Dendritic cell treated with granulocyte-macrophage colony-stimulating factor and Interleukin-4, amounts not matched to agents 40 ng/mL and 50 ng/mL, for 4 days (primary cell): ENCODE data around the gene UGT1A6.

Experiments
- H3K27ac Mint-ChIP-seq: one replicate; pipeline ENCODE4 v1.8.0; 2022; ENCODE audit warnings: mild to moderate bottlenecking, mixed read lengths
- H3K27me3 Mint-ChIP-seq: one replicate; pipeline ENCODE4 v1.8.0; 2022; ENCODE audit warnings: mild to moderate bottlenecking, mixed read lengths
- H3K36me3 Mint-ChIP-seq: one replicate; pipeline ENCODE4 v1.8.0; 2022; ENCODE audit warnings: low read depth, mixed read lengths
- H3K4me1 Mint-ChIP-seq: one replicate; pipeline ENCODE4 v1.8.0; 2022; ENCODE audit warnings: low read depth, mixed read lengths
- H3K4me3 Mint-ChIP-seq: one replicate; pipeline ENCODE4 v1.8.0; 2022; ENCODE audit warnings: mild to moderate bottlenecking, moderate library complexity, mixed read lengths
- H3K9me3 Mint-ChIP-seq: one replicate; pipeline ENCODE4 v1.8.0; 2022; ENCODE audit warnings: mixed read lengths
- intact Hi-C: fragments of 100-400 bp; cut with micrococcal nuclease; formaldehyde crosslinking; loops from one replicate; pipeline ENCODE4 v1.15.0; 2022

UGT1A6 gene

GRCh38 chr2:233673896-233674295 lies 18.8 kb upstream of the UGT1A6 start:
- intact Hi-C loops = no loop called here
- Mint-ChIP-seq H3K27me3 (no peaks in the 10 kb centered on the region), H3K9me3 (no peaks in the 10 kb centered on the region), H3K36me3 (no peaks in the 10 kb centered on the region), H3K4me3 (no peak overlapping the region), H3K4me1 (no peaks in the 10 kb centered on the region), H3K27ac (no peak overlapping the region)

- H3K36me3 Mint-ChIP-seq = no peaks in the 10 kb centered on the region
- no peaks in the 10 kb centered on the region for H3K4me1 Mint-ChIP-seq
- intact Hi-C loops = no loop called here
- H3K4me3 Mint-ChIP-seq = no peak overlapping the region
- H3K27ac Mint-ChIP-seq = no peak overlapping the region
- H3K27me3 Mint-ChIP-seq = no peaks in the 10 kb centered on the region
- no peaks in the 10 kb centered on the region for H3K9me3 Mint-ChIP-seq
Measured at GRCh38 chr2:233674314-233674713, 18.4 kb upstream of the UGT1A6 start.

- intact Hi-C loops = no loop called here
- Mint-ChIP-seq H3K36me3 (no peaks in the 10 kb centered on the region), H3K4me1 (no peaks in the 10 kb centered on the region), H3K9me3 (no peaks in the 10 kb centered on the region), H3K27ac (no peak overlapping the region), H3K27me3 (no peaks in the 10 kb centered on the region), H3K4me3 (no peak overlapping the region)
Measured at GRCh38 chr2:233674995-233675394, 17.7 kb upstream of the UGT1A6 start.

- H3K4me1 Mint-ChIP-seq = no peaks in the 10 kb centered on the region
- no peaks in the 10 kb centered on the region for H3K9me3 Mint-ChIP-seq
- intact Hi-C loops = no loop called here
- no peaks in the 10 kb centered on the region for H3K36me3 Mint-ChIP-seq
- H3K27ac Mint-ChIP-seq = no peak overlapping the region
- H3K27me3 Mint-ChIP-seq = no peaks in the 10 kb centered on the region
- no peak overlapping the region for H3K4me3 Mint-ChIP-seq
Measured at GRCh38 chr2:233676046-233676445, 16.6 kb upstream of the UGT1A6 start.

GRCh38 chr2:233679196-233679595 lies 13.5 kb upstream of the UGT1A6 start:
- no peak overlapping the region for H3K27ac Mint-ChIP-seq
- intact Hi-C loops = no loop called here
- no peaks in the 10 kb centered on the region for H3K9me3 Mint-ChIP-seq
- H3K27me3 Mint-ChIP-seq = no peaks in the 10 kb centered on the region
- H3K4me3 Mint-ChIP-seq = no peak overlapping the region
- no peaks in the 10 kb centered on the region for H3K36me3 Mint-ChIP-seq
- H3K4me1 Mint-ChIP-seq = no peaks in the 10 kb centered on the region

- intact Hi-C loops = no loop called here
- Mint-ChIP-seq H3K27ac (no peak overlapping the region), H3K4me3 (no peak overlapping the region), H3K9me3 (no peaks in the 10 kb centered on the region), H3K4me1 (no peaks in the 10 kb centered on the region), H3K27me3 (no peaks in the 10 kb centered on the region), H3K36me3 (no peaks in the 10 kb centered on the region)
Measured at GRCh38 chr2:233680361-233681045, 12.2 kb upstream of the UGT1A6 start.

GRCh38 chr2:233681521-233682099 lies 11.1 kb upstream of the UGT1A6 start, which contains the start of gene UGT1A7:
TSS of gene UGT1A7 (plus strand) at chr2:233681901. CDS start at chr2:233681938, 37 bp downstream.
- no peaks in the 10 kb centered on the region for H3K36me3 Mint-ChIP-seq
- no peak within 1 kb of the TSS for H3K27ac Mint-ChIP-seq
- no peaks in the 10 kb centered on the region for H3K4me1 Mint-ChIP-seq
- no peak within 1 kb of the TSS for H3K4me3 Mint-ChIP-seq
- no peaks in the 10 kb centered on the region for H3K9me3 Mint-ChIP-seq
- intact Hi-C loops = no loop called here
- no peaks in the 10 kb centered on the region for H3K27me3 Mint-ChIP-seq

GRCh38 chr2:233684640-233685039 lies 8.1 kb upstream of the UGT1A6 start:
- intact Hi-C loops = no loop called here
- Mint-ChIP-seq H3K4me1 (no peaks in the 10 kb centered on the region), H3K27ac (no peak overlapping the region), H3K9me3 (no peaks in the 10 kb centered on the region), H3K27me3 (no peaks in the 10 kb centered on the region), H3K36me3 (no peaks in the 10 kb centered on the region), H3K4me3 (no peak overlapping the region)

GRCh38 chr2:233686928-233687327 lies 5.8 kb upstream of the UGT1A6 start:
- Mint-ChIP-seq H3K4me3 (no peak overlapping the region), H3K4me1 (no peaks in the 10 kb centered on the region), H3K9me3 (no peaks in the 10 kb centered on the region), H3K36me3 (no peaks in the 10 kb centered on the region), H3K27me3 (no peaks in the 10 kb centered on the region), H3K27ac (no peak overlapping the region)
- intact Hi-C loops = no loop called here

GRCh38 chr2:233688341-233688740 lies 4.3 kb upstream of the UGT1A6 start:
- H3K27ac Mint-ChIP-seq = no peak overlapping the region
- no peak overlapping the region for H3K4me3 Mint-ChIP-seq
- no peaks in the 10 kb centered on the region for H3K27me3 Mint-ChIP-seq
- H3K4me1 Mint-ChIP-seq = no peaks in the 10 kb centered on the region
- intact Hi-C loops = no loop called here
- H3K36me3 Mint-ChIP-seq = no peaks in the 10 kb centered on the region
- H3K9me3 Mint-ChIP-seq = no peaks in the 10 kb centered on the region

GRCh38 chr2:233689031-233689430 lies 3.7 kb upstream of the UGT1A6 start:
- no peak overlapping the region for H3K27ac Mint-ChIP-seq
- no peaks in the 10 kb centered on the region for H3K36me3 Mint-ChIP-seq
- no peaks in the 10 kb centered on the region for H3K27me3 Mint-ChIP-seq
- no peaks in the 10 kb centered on the region for H3K9me3 Mint-ChIP-seq
- no peak overlapping the region for H3K4me3 Mint-ChIP-seq
- intact Hi-C loops = no loop called here
- H3K4me1 Mint-ChIP-seq = no peaks in the 10 kb centered on the region

- no peak overlapping the region for H3K4me3 Mint-ChIP-seq
- H3K9me3 Mint-ChIP-seq = no peaks in the 10 kb centered on the region
- no peaks in the 10 kb centered on the region for H3K36me3 Mint-ChIP-seq
- H3K4me1 Mint-ChIP-seq = no peaks in the 10 kb centered on the region
- no peak overlapping the region for H3K27ac Mint-ChIP-seq
- no peaks in the 10 kb centered on the region for H3K27me3 Mint-ChIP-seq
- intact Hi-C loops = no loop called here
Measured at GRCh38 chr2:233689501-233689900, 3.2 kb upstream of the UGT1A6 start.

- no peak overlapping the region for H3K27ac Mint-ChIP-seq
Measured at GRCh38 chr2:233690444-233690843, 2.2 kb upstream of the UGT1A6 start.

GRCh38 chr2:233691443-233692433 lies 952 bp upstream of the UGT1A6 start:
- Mint-ChIP-seq H3K27ac (no peak overlapping the region), H3K4me3 (no peak overlapping the region), H3K4me1 (no peaks in the 10 kb centered on the region), H3K27me3 (no peaks in the 10 kb centered on the region), H3K9me3 (no peaks in the 10 kb centered on the region), H3K36me3 (no peaks in the 10 kb centered on the region)
- intact Hi-C loops = no loop called here

More at GRCh38 chr2:233690444-233690843, 2.2 kb upstream of the UGT1A6 start:
- no peaks in the 10 kb centered on the region for H3K36me3 Mint-ChIP-seq
- H3K4me1 Mint-ChIP-seq = no peaks in the 10 kb centered on the region
- no peak overlapping the region for H3K4me3 Mint-ChIP-seq
- no peaks in the 10 kb centered on the region for H3K9me3 Mint-ChIP-seq
- intact Hi-C loops = no loop called here
- no peaks in the 10 kb centered on the region for H3K27me3 Mint-ChIP-seq
